Caco-2 (cell line): ENCODE results near the gene UBE2J2. TPM values are rescaled to one million over a fixed set of nuclear protein-coding genes. Genes with fewer than 3 reads are reported as not detected.

ENCODE experiments used
- BruUV-seq: library from RNA; stranded (reverse); fragments of 400-500 nt; replicated peaks from 2 replicates; lab custom pipeline; 2021; lab: Mats Ljungman, UMichigan
- CTCF ChIA-PET: fragments of 300-600 bp; sonication (Branson Sonifier 250); formaldehyde crosslinking; loops from one replicate; lab custom pipeline; 2022; ENCODE audit warnings: antibody characterized with exemption; lab: Charles Lee
- POLR2A ChIA-PET: fragments of 300-600 bp; sonication (Branson Sonifier 250); formaldehyde crosslinking; loops from one replicate; lab custom pipeline; 2022; ENCODE audit warnings: antibody characterized with exemption; lab: Charles Lee
- DNase-seq, 2 experiments: peaks; one replicate each; pipeline versions ENCODE4 v3.0.0 to v3.0.0-alpha.2; 2020 to 2022
- H3K27me3 ChIP-seq: replicated peaks from 2 replicates; pipeline ENCODE4 v1.6.0; 2011; ENCODE audit warnings: low read length; ENCODE audit not compliant: control insufficient read depth, insufficient read depth
- H3K36me3 ChIP-seq: 2 replicates; pipeline ENCODE4 v1.5.1; 2011; ENCODE audit warnings: low read length; ENCODE audit not compliant: control insufficient read depth, insufficient read depth
- H3K4me1 ChIP-seq: fragments of 250-450 bp; sonication (Bioruptor Pico); 2 replicates; pipeline ENCODE4 v1.5.1; 2020; ENCODE audit warnings: mild to moderate bottlenecking
- H3K4me3 ChIP-seq: 2 replicates; pipeline ENCODE4 v1.5.1; 2011; ENCODE audit warnings: low read depth, mild to moderate bottlenecking, control low read depth, low read length
- H3K9me3 ChIP-seq: fragments of 250-450 bp; sonication (Bioruptor Pico); 2 replicates; pipeline ENCODE4 v1.5.1; 2020; ENCODE audit warnings: mild to moderate bottlenecking, moderate library complexity
- H3K27ac Mint-ChIP-seq: one replicate; pipeline ENCODE4 v1.8.0; 2022; ENCODE audit warnings: mixed read lengths; ENCODE audit not compliant: unreplicated experiment
- H3K27me3 Mint-ChIP-seq: one replicate; pipeline ENCODE4 v1.8.0; 2022; ENCODE audit warnings: mixed read lengths; ENCODE audit not compliant: insufficient read depth, unreplicated experiment
- H3K36me3 Mint-ChIP-seq: one replicate; pipeline ENCODE4 v1.8.0; 2022; ENCODE audit warnings: mild to moderate bottlenecking, mixed read lengths; ENCODE audit not compliant: insufficient read depth, unreplicated experiment
- H3K4me1 Mint-ChIP-seq: one replicate; pipeline ENCODE4 v1.8.0; 2022; ENCODE audit warnings: low read depth, mixed read lengths; ENCODE audit not compliant: unreplicated experiment
- H3K4me3 Mint-ChIP-seq: one replicate; pipeline ENCODE4 v1.8.0; 2022; ENCODE audit warnings: mild to moderate bottlenecking, moderate library complexity, mixed read lengths; ENCODE audit not compliant: unreplicated experiment
- H3K9me3 Mint-ChIP-seq: one replicate; pipeline ENCODE4 v1.8.0; 2022; ENCODE audit warnings: mixed read lengths; ENCODE audit not compliant: unreplicated experiment
- intact Hi-C: fragments of 100-400 bp; cut with micrococcal nuclease; formaldehyde crosslinking; loops from one replicate; pipeline ENCODE4 v1.10.0; 2022; ENCODE audit not compliant: unreplicated experiment
- total RNA-seq: library from RNA; stranded (reverse); gene quantifications from 2 replicates; pipeline ENCODE4 v1.2.3, GENCODE V29; 2022
- TF ChIP-seq, protein P1 (sequence below), 2 experiments: fragments of 200-600 bp in 1 of 2; IDR thresholded peaks; 1 replicate in 1 of 2; 2 replicates in 1 of 2; pipeline versions ENCODE4 v1.5.1 to v1.8.0; 2011 to 2022; ENCODE audit warnings: antibody characterized with exemption in 1 of 2, control low read depth in 1 of 2, inconsistent platforms in 1 of 2, low read depth in 1 of 2, low read length in 1 of 2, mild to moderate bottlenecking in 1 of 2, moderate library complexity in 1 of 2; ENCODE audit not compliant: insufficient read depth in 1 of 2, severe bottlenecking in 1 of 2, unreplicated experiment in 1 of 2

The UBE2J2 gene
- total RNA-seq, 1 experiment from 2014 or later, result 57.2 TPM

DNA sequence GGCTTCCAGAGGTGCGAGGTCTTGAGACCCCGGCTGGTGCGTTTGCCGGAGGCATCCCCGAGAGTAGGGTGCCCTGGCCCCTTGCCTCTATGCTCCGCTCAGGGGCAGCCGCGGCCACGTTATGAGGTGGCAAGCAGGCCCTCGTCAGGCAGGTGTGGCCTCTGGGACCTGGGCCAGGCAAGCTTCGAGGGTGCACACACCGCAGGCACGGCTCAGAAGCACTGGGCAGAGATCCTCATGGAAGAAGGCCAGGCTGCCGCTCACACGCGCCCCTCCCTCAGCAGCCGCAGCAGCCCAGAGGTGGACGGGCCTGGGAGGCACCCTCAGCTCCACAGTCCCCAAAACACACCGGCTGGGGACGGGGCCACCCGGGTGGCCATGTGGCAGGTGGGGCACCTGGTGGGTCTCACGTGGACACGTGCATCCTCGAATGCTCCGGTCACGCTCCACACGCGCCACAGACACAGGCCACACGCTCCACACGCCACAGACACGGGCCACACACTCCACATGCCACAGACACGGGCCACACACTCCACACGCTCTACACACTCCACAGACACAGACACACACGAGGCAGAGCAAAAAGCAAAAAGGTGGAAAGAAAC, 48.3 kb downstream of the UBE2J2 start:
- no peaks in the 10 kb centered on the region for H3K9me3 Mint-ChIP-seq
- no peak overlapping the region for H3K27ac Mint-ChIP-seq
- DNase-seq, result no peak
- Histone ChIP-seq H3K4me1 (no peaks in the 10 kb centered on the region), H3K9me3 (no peaks in the 10 kb centered on the region), H3K36me3 (peaks cover 3% of the 10 kb centered on the region; the same call in 1 of the 2 replicates), H3K27me3 (no peaks in the 10 kb centered on the region), H3K4me3 (no peak overlapping the region)
- no peak overlapping the region for H3K4me3 Mint-ChIP-seq
- TF ChIP-seq, protein P1, sequence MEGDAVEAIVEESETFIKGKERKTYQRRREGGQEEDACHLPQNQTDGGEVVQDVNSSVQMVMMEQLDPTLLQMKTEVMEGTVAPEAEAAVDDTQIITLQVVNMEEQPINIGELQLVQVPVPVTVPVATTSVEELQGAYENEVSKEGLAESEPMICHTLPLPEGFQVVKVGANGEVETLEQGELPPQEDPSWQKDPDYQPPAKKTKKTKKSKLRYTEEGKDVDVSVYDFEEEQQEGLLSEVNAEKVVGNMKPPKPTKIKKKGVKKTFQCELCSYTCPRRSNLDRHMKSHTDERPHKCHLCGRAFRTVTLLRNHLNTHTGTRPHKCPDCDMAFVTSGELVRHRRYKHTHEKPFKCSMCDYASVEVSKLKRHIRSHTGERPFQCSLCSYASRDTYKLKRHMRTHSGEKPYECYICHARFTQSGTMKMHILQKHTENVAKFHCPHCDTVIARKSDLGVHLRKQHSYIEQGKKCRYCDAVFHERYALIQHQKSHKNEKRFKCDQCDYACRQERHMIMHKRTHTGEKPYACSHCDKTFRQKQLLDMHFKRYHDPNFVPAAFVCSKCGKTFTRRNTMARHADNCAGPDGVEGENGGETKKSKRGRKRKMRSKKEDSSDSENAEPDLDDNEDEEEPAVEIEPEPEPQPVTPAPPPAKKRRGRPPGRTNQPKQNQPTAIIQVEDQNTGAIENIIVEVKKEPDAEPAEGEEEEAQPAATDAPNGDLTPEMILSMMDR (IDR thresholded peaks at IDR 0.05; ENCODE audit: insufficient read depth in 1 of 2, low read depth in 1 of 2, low read length in 1 of 2, severe bottlenecking in 1 of 2, unreplicated experiment in 1 of 2), result no peak
- intact Hi-C loops, result no loop called here
- H3K27me3 Mint-ChIP-seq, result no peaks in the 10 kb centered on the region
- POLR2A ChIA-PET, result no interaction called here
- BruUV-seq, result no TSS peak
- CTCF ChIA-PET, result no interaction called here
- H3K4me1 Mint-ChIP-seq, result no peaks in the 10 kb centered on the region
- peaks cover 51% of the 10 kb centered on the region for H3K36me3 Mint-ChIP-seq

DNA sequence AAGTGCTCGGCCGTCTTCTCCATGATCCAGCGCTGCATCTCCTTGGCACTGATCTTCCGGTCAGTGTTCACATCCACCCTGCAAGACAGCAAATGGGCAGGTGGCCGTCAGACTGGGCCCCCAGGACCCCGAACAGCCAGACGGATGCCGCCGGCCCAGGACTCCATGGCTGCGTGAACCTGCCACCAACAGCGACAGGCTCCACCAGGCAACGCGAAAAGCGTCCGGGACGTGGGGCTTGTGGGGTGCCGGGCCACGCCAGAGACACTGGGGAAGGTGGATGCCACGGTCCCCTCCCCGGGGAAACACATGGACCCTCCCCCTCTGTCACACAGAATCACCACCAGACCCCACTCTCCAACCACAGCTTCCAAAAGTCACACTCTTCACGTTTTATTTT, 49.8 kb downstream of the UBE2J2 start:
- Mint-ChIP-seq H3K27me3 (no peaks in the 10 kb centered on the region), H3K9me3 (no peaks in the 10 kb centered on the region), H3K36me3 (peaks cover 46% of the 10 kb centered on the region), H3K4me3 (no peak overlapping the region), H3K4me1 (no peaks in the 10 kb centered on the region), H3K27ac (no peak overlapping the region)
- POLR2A ChIA-PET, result no interaction called here
- no TSS peak for BruUV-seq
- no peak overlapping the region for H3K4me3 ChIP-seq
- peaks cover 1% of the 10 kb centered on the region; the same call in 1 of the 2 replicates for H3K36me3 ChIP-seq
- H3K27me3 ChIP-seq, result no peaks in the 10 kb centered on the region
- no peak for DNase-seq
- TF ChIP-seq, protein P1 (IDR thresholded peaks at IDR 0.05; ENCODE audit: insufficient read depth in 1 of 2, low read depth in 1 of 2, low read length in 1 of 2, severe bottlenecking in 1 of 2, unreplicated experiment in 1 of 2), result no peak
- no peaks in the 10 kb centered on the region for H3K9me3 ChIP-seq
- intact Hi-C loops, result no loop called here
- CTCF ChIA-PET, result no interaction called here
- H3K4me1 ChIP-seq, result no peaks in the 10 kb centered on the region

DNA sequence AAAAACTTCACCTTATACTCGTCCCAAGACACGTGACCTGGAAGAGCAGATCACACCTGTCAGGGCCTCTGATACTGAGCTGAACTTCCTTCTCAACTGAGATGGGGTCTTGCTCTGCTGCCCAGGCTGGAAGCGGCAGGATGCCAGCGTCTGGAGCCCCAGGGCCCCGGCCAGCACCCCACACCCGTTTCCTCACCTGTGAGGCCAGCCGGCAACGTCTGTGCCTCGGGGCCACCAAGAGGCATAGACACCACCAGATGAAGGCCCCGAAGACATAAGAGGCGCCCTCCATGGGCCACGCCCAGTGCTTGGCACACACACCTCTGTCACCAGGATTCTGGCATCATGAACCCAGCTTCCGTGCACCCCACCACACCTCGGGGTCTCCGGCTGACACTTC, 50.3 kb downstream of the UBE2J2 start:
- TF ChIP-seq, protein P1 (IDR thresholded peaks at IDR 0.05; ENCODE audit: insufficient read depth in 1 of 2, low read depth in 1 of 2, low read length in 1 of 2, severe bottlenecking in 1 of 2, unreplicated experiment in 1 of 2), result no peak
- H3K36me3 Mint-ChIP-seq, result peaks cover 46% of the 10 kb centered on the region
- no peaks in the 10 kb centered on the region for H3K27me3 ChIP-seq
- DNase-seq, result no peak
- no TSS peak for BruUV-seq
- no peak overlapping the region for H3K27ac Mint-ChIP-seq
- no peaks in the 10 kb centered on the region for H3K9me3 ChIP-seq
- no peaks in the 10 kb centered on the region for H3K27me3 Mint-ChIP-seq
- ChIA-PET CTCF (no interaction called here), POLR2A (no interaction called here)
- H3K36me3 ChIP-seq, result peaks cover 1% of the 10 kb centered on the region; the same call in 1 of the 2 replicates
- H3K4me3 Mint-ChIP-seq, result no peak overlapping the region
- H3K4me1 Mint-ChIP-seq, result no peaks in the 10 kb centered on the region
- no peaks in the 10 kb centered on the region for H3K4me1 ChIP-seq
- intact Hi-C loops, result no loop called here
- no peak overlapping the region for H3K4me3 ChIP-seq
- no peaks in the 10 kb centered on the region for H3K9me3 Mint-ChIP-seq
